Smooth muscle cell (in vitro differentiated cells): ENCODE data around the gene SCRN2. TPM values are rescaled to one million over a fixed set of nuclear protein-coding genes. Genes with fewer than 3 reads are reported as not detected.

Experiments used
- DNase-seq: peaks from one replicate; lab custom pipeline; 2025; ENCODE audit not compliant: unreplicated experiment; lab: John Stamatoyannopoulos, UW
- H2AFZ ChIP-seq: fragments of 200-600 bp; sonication (generic); 2 replicates; pipeline ENCODE4 v1.6.0; 2016; ENCODE audit warnings: antibody characterized with exemption, low read depth, mild to moderate bottlenecking
- H3F3A ChIP-seq: fragments of 200-600 bp; sonication (generic); 2 replicates; pipeline ENCODE4 v1.6.0; 2017; ENCODE audit warnings: antibody characterized with exemption, low read depth
- H3K27ac ChIP-seq: fragments of 200-600 bp; sonication (generic); 2 replicates; pipeline ENCODE4 v1.5.1; 2016; ENCODE audit warnings: low read depth, mild to moderate bottlenecking
- H3K27me3 ChIP-seq: fragments of 200-600 bp; sonication (generic); 2 replicates; pipeline ENCODE4 v1.6.1; 2016; ENCODE audit warnings: low read depth, mild to moderate bottlenecking
- H3K36me3 ChIP-seq: fragments of 200-600 bp; sonication (generic); 2 replicates; pipeline ENCODE4 v1.5.1; 2016; ENCODE audit warnings: low read depth
- H3K4me1 ChIP-seq: fragments of 200-600 bp; sonication (generic); 2 replicates; pipeline ENCODE4 v1.5.1; 2016; ENCODE audit warnings: low read depth
- H3K4me2 ChIP-seq: fragments of 200-600 bp; sonication (generic); 2 replicates; pipeline ENCODE4 v1.6.0; 2016; ENCODE audit warnings: mild to moderate bottlenecking
- H3K4me3 ChIP-seq: fragments of 200-600 bp; sonication (generic); 2 replicates; pipeline ENCODE4 v1.5.1; 2016; ENCODE audit warnings: mild to moderate bottlenecking
- H3K79me2 ChIP-seq: fragments of 200-600 bp; sonication (generic); 2 replicates; pipeline ENCODE4 v1.6.0; 2016; ENCODE audit warnings: low read depth, mild to moderate bottlenecking
- H3K9ac ChIP-seq: fragments of 200-600 bp; sonication (generic); 2 replicates; pipeline ENCODE4 v1.6.0; 2016; ENCODE audit warnings: low read depth
- H3K9me3 ChIP-seq: fragments of 200-600 bp; sonication (generic); replicated peaks from 2 replicates; pipeline ENCODE4 v1.5.1; 2016; ENCODE audit warnings: low read depth
- H4K20me1 ChIP-seq: fragments of 200-600 bp; sonication (generic); 2 replicates; pipeline ENCODE4 v1.6.0; 2016; ENCODE audit warnings: low read depth
- WGBS: methylation state at CpG from one replicate; pipeline ENCODE4 v1.1.7; 2016; ENCODE audit warnings: low lambda C conversion rate; 5-methylcytosine and 5-hydroxymethylcytosine counted together
- polyA plus RNA-seq: library from polyadenylated mRNA; unstranded; fragments of >200 nt; fragmentation: Nextera tagmentation; extraction: Ambion mirVana; gene quantifications from 2 replicates; pipeline ENCODE4 v1.2.1, GENCODE V29; 2016
- total RNA-seq: library from RNA; depleted of rRNA; stranded (reverse); fragments of >200 nt; gene quantifications from 2 replicates; pipeline ENCODE4 v1.2.3, GENCODE V29; 2014
- TF ChIP-seq, protein P1 (sequence below): fragments of 200-600 bp; sonication (generic); IDR thresholded peaks from 2 replicates; pipeline ENCODE4 v1.5.1; 2017; ENCODE audit warnings: borderline replicate concordance, mild to moderate bottlenecking, antibody characterized with exemption; ENCODE audit not compliant: insufficient read depth, poor library complexity, severe bottlenecking

SCRN2 gene
- total and polyA plus RNA-seq, 2 experiments from 2014 or later: 16.0 to 49.4 TPM

DNA sequence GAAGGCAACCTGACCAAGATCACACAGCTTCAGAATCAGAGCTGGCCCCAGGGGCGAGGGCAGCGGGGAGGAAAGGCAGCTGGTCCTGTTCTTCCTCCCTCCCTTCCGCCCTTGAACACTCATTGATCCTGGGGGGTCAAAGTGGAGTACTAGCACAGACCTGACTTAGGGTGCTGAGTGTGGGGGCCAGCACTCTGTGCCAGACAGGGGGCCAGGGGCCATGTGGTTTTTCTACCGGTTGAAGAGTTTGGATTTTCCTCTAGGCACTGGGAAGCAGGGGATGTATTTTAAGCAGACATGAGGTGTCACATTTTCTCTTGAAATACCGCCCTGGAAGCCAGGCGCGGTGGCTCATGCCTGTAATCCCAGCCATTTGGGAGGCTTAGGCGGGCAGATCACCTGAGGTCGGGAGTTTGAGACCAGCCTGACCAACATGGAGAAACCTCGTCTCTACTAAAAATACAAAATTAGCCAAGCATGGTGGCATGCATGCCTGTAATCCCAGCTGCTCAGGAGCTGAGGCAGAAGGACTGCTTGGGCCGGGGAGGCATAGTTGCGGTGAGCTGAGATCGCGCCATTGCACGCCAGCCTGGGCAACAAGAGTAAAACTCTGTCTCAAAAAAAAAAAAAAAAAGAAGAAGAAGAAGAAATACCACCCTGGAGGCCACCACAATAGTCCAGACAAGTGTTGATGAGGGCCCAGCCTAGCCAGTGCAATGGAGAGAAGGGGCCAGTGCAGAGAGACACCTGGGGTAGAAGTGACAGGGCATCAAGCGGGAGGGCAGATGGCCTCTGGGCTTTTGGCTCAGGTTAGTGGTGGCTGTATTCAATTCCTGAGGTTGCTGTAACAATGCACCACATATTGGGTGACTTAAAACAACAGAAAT lies 34.8 kb downstream of the SCRN2 start:
- Histone ChIP-seq H3K4me1 (peaks cover 4% of the 10 kb centered on the region), H3K4me2 (no peak overlapping the region), H3K79me2 (no peaks in the 10 kb centered on the region), H3K27ac (no peak overlapping the region), H3F3A (peaks cover 8% of the 10 kb centered on the region), H3K9ac (no peak overlapping the region), H3K4me3 (no peak overlapping the region), H3K9me3 (no peaks in the 10 kb centered on the region), H2AFZ (no peak overlapping the region), H4K20me1 (peaks cover 8% of the 10 kb centered on the region), H3K36me3 (no peaks in the 10 kb centered on the region), H3K27me3 (peaks cover 7% of the 10 kb centered on the region)
- TF ChIP-seq, protein P1, sequence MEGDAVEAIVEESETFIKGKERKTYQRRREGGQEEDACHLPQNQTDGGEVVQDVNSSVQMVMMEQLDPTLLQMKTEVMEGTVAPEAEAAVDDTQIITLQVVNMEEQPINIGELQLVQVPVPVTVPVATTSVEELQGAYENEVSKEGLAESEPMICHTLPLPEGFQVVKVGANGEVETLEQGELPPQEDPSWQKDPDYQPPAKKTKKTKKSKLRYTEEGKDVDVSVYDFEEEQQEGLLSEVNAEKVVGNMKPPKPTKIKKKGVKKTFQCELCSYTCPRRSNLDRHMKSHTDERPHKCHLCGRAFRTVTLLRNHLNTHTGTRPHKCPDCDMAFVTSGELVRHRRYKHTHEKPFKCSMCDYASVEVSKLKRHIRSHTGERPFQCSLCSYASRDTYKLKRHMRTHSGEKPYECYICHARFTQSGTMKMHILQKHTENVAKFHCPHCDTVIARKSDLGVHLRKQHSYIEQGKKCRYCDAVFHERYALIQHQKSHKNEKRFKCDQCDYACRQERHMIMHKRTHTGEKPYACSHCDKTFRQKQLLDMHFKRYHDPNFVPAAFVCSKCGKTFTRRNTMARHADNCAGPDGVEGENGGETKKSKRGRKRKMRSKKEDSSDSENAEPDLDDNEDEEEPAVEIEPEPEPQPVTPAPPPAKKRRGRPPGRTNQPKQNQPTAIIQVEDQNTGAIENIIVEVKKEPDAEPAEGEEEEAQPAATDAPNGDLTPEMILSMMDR: no peak
- DNase-seq: no peak
- WGBS: 88% methylated on average over 14 of the region's 16 CpGs

DNA sequence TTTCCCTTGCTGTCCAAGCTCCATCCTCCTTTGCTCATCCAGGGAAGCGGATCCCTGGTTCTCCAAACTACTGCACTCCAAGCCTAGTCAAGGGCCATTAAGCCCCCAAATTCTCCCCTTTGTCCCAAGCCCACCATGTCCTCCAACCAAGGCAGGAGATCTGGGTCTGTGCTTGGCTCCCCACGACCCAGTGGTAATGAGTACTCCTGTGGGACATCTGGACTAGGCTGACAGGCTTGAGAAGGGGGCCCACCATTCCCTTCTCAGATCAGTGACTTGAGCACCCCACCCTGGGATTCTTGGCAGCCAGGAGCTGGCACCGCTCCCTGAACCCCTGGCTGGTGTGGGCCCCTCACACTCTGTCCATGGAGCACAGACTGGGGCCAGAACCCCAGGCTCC lies 36.6 kb downstream of the SCRN2 start:
- Histone ChIP-seq H3F3A (no peaks in the 10 kb centered on the region), H3K9ac (no peak overlapping the region)
- TF ChIP-seq, protein P1: no peak

DNA sequence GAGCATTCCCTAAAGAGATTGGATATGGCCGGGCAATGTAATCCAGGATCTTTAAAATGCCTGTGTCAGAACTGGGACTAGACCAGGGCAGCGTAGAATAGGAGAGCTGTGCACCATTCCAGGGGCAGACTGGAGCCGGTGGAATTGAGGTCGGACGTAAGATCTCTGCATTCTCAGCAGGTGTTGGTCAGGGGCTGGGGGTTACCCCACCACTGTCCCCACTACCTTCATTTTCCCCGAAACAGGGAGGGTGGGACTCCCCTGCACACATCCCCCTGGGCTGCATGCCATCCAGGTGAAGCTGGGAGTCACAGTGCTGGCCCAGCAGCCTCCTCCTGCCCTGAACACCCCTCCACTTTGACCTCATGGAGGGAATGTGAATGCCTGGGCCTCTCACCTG lies 37.3 kb downstream of the SCRN2 start:
- WGBS: 77% methylated on average over 6 of the region's 6 CpGs
- no peaks in the 10 kb centered on the region for H3K79me2 ChIP-seq

More for the DNA sequence above, 36.6 kb downstream of the SCRN2 start:
- H3K27ac ChIP-seq: no peak overlapping the region
- H2AFZ ChIP-seq: no peak overlapping the region
- H3K9me3 ChIP-seq: no peaks in the 10 kb centered on the region
- H3K4me3 ChIP-seq: no peak overlapping the region
- whole genome bisulfite sequencing: 82% methylated on average over 3 of the region's 3 CpGs
- peaks cover 15% of the 10 kb centered on the region for H3K27me3 ChIP-seq
- H3K36me3 ChIP-seq: no peaks in the 10 kb centered on the region
- no peaks in the 10 kb centered on the region for H4K20me1 ChIP-seq
- H3K4me2 ChIP-seq: no peak overlapping the region
- DNase-seq: no peak
- H3K79me2 ChIP-seq: no peaks in the 10 kb centered on the region
- no peaks in the 10 kb centered on the region for H3K4me1 ChIP-seq

More for the DNA sequence above, 37.3 kb downstream of the SCRN2 start:
- Histone ChIP-seq H3K36me3 (no peaks in the 10 kb centered on the region), H3K27me3 (peaks cover 15% of the 10 kb centered on the region), H2AFZ (no peak overlapping the region), H3K27ac (no peak overlapping the region), H3K9ac (no peak overlapping the region), H3K9me3 (no peaks in the 10 kb centered on the region), H3K4me3 (no peak overlapping the region), H3K4me1 (no peaks in the 10 kb centered on the region), H3F3A (no peaks in the 10 kb centered on the region), H4K20me1 (no peaks in the 10 kb centered on the region), H3K4me2 (no peak overlapping the region)
- no peak for DNase-seq
- TF ChIP-seq, protein P1: no peak
